ENCODE results near the gene IARS2.

DNA sequence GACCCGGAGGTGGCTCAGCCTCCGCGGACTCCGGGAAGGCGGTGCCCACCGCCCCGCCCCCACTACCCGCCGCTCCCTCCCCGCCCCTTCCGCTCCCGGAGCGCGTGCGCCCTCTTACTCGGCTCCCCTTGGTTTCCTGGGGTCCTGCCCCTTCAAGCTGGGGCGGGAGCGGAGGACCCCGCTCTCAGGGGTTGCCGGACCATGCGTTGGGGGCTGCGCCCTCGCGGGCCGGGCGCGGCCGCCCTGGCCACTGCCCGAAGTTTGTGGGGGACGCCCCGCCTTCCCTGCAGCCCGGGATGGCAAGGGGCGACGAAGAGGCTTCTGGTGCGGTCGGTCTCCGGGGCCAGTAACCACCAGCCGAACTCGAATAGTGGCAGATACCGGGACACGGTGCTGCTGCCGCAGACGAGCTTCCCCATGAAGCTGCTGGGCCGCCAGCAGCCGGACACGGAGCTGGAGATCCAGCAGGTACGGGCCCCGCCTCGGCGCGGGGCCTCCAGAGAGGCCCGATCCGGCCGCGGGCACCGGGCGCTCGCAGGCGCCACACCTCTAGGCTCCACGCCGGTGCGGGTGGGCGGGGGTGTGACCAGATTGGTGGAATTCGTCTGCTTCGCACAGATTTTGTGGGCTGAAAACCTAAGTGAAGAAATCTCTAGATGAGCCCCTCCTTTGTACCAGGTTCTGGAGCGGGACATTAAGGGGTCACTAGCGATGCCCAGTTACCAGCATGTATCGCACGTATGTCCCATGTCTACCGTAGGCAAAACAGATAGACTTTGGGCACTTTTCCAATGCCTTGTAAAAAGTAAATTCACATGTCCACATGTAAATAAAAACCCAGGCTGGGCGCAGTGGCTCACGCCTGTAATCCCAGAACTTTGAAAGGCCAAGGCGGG, at the start of gene IARS2:
- TF ChIP-seq, protein P1, sequence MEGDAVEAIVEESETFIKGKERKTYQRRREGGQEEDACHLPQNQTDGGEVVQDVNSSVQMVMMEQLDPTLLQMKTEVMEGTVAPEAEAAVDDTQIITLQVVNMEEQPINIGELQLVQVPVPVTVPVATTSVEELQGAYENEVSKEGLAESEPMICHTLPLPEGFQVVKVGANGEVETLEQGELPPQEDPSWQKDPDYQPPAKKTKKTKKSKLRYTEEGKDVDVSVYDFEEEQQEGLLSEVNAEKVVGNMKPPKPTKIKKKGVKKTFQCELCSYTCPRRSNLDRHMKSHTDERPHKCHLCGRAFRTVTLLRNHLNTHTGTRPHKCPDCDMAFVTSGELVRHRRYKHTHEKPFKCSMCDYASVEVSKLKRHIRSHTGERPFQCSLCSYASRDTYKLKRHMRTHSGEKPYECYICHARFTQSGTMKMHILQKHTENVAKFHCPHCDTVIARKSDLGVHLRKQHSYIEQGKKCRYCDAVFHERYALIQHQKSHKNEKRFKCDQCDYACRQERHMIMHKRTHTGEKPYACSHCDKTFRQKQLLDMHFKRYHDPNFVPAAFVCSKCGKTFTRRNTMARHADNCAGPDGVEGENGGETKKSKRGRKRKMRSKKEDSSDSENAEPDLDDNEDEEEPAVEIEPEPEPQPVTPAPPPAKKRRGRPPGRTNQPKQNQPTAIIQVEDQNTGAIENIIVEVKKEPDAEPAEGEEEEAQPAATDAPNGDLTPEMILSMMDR (IDR thresholded peaks at IDR 0.05 in 2 of 3, conservative IDR thresholded peaks at IDR 0.05 in 1 of 3; ENCODE audit: borderline replicate concordance in 1 of 3, insufficient read depth in 1 of 3, low read depth in 2 of 3, low read length in 2 of 3), result no peak
- TF ChIP-seq POLR2A (IDR thresholded peaks at IDR 0.05; ENCODE audit: borderline replicate concordance, extremely low read depth, insufficient read depth, insufficient read length) (peak; percentile 69), SIN3A (IDR thresholded peaks at IDR 0.05; ENCODE audit: low read depth) (peak; percentile 58; the same call in 1 of the 2 replicates), EZH2 (IDR thresholded peaks at IDR 0.05) (no peak), ZFX (IDR thresholded peaks at IDR 0.05) (peak; percentile 91)
- TF ChIP-seq, protein P2, sequence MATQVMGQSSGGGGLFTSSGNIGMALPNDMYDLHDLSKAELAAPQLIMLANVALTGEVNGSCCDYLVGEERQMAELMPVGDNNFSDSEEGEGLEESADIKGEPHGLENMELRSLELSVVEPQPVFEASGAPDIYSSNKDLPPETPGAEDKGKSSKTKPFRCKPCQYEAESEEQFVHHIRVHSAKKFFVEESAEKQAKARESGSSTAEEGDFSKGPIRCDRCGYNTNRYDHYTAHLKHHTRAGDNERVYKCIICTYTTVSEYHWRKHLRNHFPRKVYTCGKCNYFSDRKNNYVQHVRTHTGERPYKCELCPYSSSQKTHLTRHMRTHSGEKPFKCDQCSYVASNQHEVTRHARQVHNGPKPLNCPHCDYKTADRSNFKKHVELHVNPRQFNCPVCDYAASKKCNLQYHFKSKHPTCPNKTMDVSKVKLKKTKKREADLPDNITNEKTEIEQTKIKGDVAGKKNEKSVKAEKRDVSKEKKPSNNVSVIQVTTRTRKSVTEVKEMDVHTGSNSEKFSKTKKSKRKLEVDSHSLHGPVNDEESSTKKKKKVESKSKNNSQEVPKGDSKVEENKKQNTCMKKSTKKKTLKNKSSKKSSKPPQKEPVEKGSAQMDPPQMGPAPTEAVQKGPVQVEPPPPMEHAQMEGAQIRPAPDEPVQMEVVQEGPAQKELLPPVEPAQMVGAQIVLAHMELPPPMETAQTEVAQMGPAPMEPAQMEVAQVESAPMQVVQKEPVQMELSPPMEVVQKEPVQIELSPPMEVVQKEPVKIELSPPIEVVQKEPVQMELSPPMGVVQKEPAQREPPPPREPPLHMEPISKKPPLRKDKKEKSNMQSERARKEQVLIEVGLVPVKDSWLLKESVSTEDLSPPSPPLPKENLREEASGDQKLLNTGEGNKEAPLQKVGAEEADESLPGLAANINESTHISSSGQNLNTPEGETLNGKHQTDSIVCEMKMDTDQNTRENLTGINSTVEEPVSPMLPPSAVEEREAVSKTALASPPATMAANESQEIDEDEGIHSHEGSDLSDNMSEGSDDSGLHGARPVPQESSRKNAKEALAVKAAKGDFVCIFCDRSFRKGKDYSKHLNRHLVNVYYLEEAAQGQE (IDR thresholded peaks at IDR 0.05; ENCODE audit: low read depth), result no peak
- TF ChIP-seq, protein P3, sequence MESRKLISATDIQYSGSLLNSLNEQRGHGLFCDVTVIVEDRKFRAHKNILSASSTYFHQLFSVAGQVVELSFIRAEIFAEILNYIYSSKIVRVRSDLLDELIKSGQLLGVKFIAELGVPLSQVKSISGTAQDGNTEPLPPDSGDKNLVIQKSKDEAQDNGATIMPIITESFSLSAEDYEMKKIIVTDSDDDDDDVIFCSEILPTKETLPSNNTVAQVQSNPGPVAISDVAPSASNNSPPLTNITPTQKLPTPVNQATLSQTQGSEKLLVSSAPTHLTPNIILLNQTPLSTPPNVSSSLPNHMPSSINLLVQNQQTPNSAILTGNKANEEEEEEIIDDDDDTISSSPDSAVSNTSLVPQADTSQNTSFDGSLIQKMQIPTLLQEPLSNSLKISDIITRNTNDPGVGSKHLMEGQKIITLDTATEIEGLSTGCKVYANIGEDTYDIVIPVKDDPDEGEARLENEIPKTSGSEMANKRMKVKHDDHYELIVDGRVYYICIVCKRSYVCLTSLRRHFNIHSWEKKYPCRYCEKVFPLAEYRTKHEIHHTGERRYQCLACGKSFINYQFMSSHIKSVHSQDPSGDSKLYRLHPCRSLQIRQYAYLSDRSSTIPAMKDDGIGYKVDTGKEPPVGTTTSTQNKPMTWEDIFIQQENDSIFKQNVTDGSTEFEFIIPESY (IDR thresholded peaks at IDR 0.05; ENCODE audit: extremely low read depth, insufficient replicate concordance, low read length), result no peak
- TF ChIP-seq, protein P4, sequence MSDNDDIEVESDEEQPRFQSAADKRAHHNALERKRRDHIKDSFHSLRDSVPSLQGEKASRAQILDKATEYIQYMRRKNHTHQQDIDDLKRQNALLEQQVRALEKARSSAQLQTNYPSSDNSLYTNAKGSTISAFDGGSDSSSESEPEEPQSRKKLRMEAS (IDR thresholded peaks at IDR 0.05), result peak; percentile 79
- TF ChIP-seq, protein P5, sequence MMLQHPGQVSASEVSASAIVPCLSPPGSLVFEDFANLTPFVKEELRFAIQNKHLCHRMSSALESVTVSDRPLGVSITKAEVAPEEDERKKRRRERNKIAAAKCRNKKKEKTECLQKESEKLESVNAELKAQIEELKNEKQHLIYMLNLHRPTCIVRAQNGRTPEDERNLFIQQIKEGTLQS (IDR thresholded peaks at IDR 0.05), result no peak
